NCI-H1105 (cell line): ENCODE data around the gene PPM1B.
"Not testable (repeated sequence)": the region's sequence is repeated elsewhere in the genome, so short reads cannot be mapped to it uniquely, and the experiment has no call there.

Experiments used
- DNase-seq: peaks from one replicate; lab custom pipeline; 2025; lab: John Stamatoyannopoulos, UW

Gene PPM1B

GRCh38 chr2:44200759-44201158 lies 32.1 kb downstream of the PPM1B start:
- DNase-seq, result no peak

GRCh38 chr2:44201648-44202165 lies 33.0 kb downstream of the PPM1B start:
- DNase-seq, result no peak

GRCh38 chr2:44203542-44203941 lies 34.9 kb downstream of the PPM1B start:
- no peak for DNase-seq

GRCh38 chr2:44205169-44205568 lies 36.5 kb downstream of the PPM1B start:
- no peak for DNase-seq

GRCh38 chr2:44207102-44207501 lies 38.4 kb downstream of the PPM1B start:
- no peak for DNase-seq

GRCh38 chr2:44207648-44208047 lies 39.0 kb downstream of the PPM1B start:
- not testable (repeated sequence) for DNase-seq

GRCh38 chr2:44210362-44210761 lies 41.7 kb downstream of the PPM1B start:
- DNase-seq, result no peak

- no peak for DNase-seq
Observed at GRCh38 chr2:44211183-44211582, 42.5 kb downstream of the PPM1B start.

GRCh38 chr2:44212302-44212701 lies 43.6 kb downstream of the PPM1B start:
- DNase-seq, result no peak

GRCh38 chr2:44215827-44216226 lies 47.2 kb downstream of the PPM1B start:
- no peak for DNase-seq

- no peak for DNase-seq
Observed at GRCh38 chr2:44218771-44219170, 50.1 kb downstream of the PPM1B start.

- no peak for DNase-seq
Observed at GRCh38 chr2:44226753-44227152, 58.1 kb downstream of the PPM1B start.

- no peak for DNase-seq
Observed at GRCh38 chr2:44230378-44230777, 61.7 kb downstream of the PPM1B start.

- DNase-seq, result no peak
Observed at GRCh38 chr2:44233450-44234128, 64.9 kb downstream of the PPM1B start.

- DNase-seq, result no peak
Observed at GRCh38 chr2:44237221-44237620, 68.5 kb downstream of the PPM1B start.

- DNase-seq, result no peak
Observed at GRCh38 chr2:44242904-44243303, 74.2 kb downstream of the PPM1B start.

- peak; percentile 96 for DNase-seq
Observed at GRCh38 chr2:44244135-44244871, 75.6 kb downstream of the PPM1B start.

GRCh38 chr2:44245083-44245861 lies 76.6 kb downstream of the PPM1B start:
- DNase-seq, result peak; percentile 66

GRCh38 chr2:44246436-44246835 lies 77.8 kb downstream of the PPM1B start:
- no peak for DNase-seq

GRCh38 chr2:44246840-44247369 lies 78.2 kb downstream of the PPM1B start:
- DNase-seq, result no peak

GRCh38 chr2:44247924-44248323 lies 79.2 kb downstream of the PPM1B start:
- DNase-seq, result no peak

GRCh38 chr2:44249269-44249668 lies 80.6 kb downstream of the PPM1B start:
- DNase-seq, result not testable (repeated sequence)
